Liver (tissue), 9 donors: ENCODE results near the gene ARHGEF12. TPM values are rescaled to one million over a fixed set of nuclear protein-coding genes. Genes with fewer than 3 reads are reported as not detected.

Experiments used
- DNase-seq: peaks from one replicate; pipeline ENCODE4 v3.0.0-alpha.2; 2017; ENCODE audit warnings: low spot score
- H3K27ac ChIP-seq, 2 donors: one replicate each; pipeline ENCODE4 v1.7.0; 2013; ENCODE audit warnings: inconsistent platforms in 2 of 2, low read length in 2 of 2, control low read depth in 1 of 2, low read depth in 1 of 2, mild to moderate bottlenecking in 1 of 2
- H3K27me3 ChIP-seq, 4 donors: one replicate each; pipeline versions ENCODE4 v1.6.1 to v1.7.0; 2013; ENCODE audit warnings: low read length in 3 of 4, inconsistent platforms in 1 of 4, mild to moderate bottlenecking in 1 of 4, moderate library complexity in 1 of 4; ENCODE audit not compliant: control insufficient read depth in 4 of 4, insufficient read depth in 4 of 4
- H3K36me3 ChIP-seq, 4 donors: one replicate each; pipeline versions ENCODE4 v1.6.1 to v1.7.0; 2013; ENCODE audit warnings: low read length in 3 of 4, mild to moderate bottlenecking in 3 of 4, low read depth in 1 of 4, moderate library complexity in 1 of 4; ENCODE audit not compliant: control insufficient read depth in 4 of 4, insufficient read depth in 3 of 4
- H3K4me1 ChIP-seq, 4 donors: one replicate each; pipeline versions ENCODE4 v1.6.1 to v1.7.0; 2013; ENCODE audit warnings: low read length in 3 of 4, mild to moderate bottlenecking in 3 of 4, moderate library complexity in 1 of 4; ENCODE audit not compliant: control insufficient read depth in 4 of 4, insufficient read depth in 4 of 4
- H3K4me3 ChIP-seq, 3 donors: one replicate each; pipeline versions ENCODE4 v1.6.1 to v1.7.0; 2013; ENCODE audit warnings: low read length in 3 of 3, control low read depth in 1 of 3, low read depth in 1 of 3, mild to moderate bottlenecking in 1 of 3
- H3K9ac ChIP-seq, 2 donors: one replicate each; pipeline ENCODE4 v1.7.0; 2013; ENCODE audit warnings: low read length in 2 of 2, mild to moderate bottlenecking in 2 of 2, moderate library complexity in 2 of 2, control low read depth in 1 of 2, low read depth in 1 of 2
- H3K9me3 ChIP-seq, 4 donors: one replicate each; pipeline versions ENCODE4 v1.6.1 to v1.7.0; 2013; ENCODE audit warnings: low read length in 3 of 4; ENCODE audit not compliant: control insufficient read depth in 4 of 4
- ATF3 ChIP-seq: IDR thresholded peaks from 2 replicates; pipeline ENCODE4 v1.6.1; 2016; ENCODE audit warnings: antibody characterized with exemption
- CTCF ChIP-seq: fragments of 150-350 bp; IDR thresholded peaks from 2 replicates; pipeline ENCODE4 v1.5.1; 2017; ENCODE audit warnings: improper control_type of control experiment, low read depth, low read length; ENCODE audit not compliant: missing input control
- EGR1 ChIP-seq, 2 donors: IDR thresholded peaks; 2 replicates each; pipeline ENCODE4 v1.6.1; 2016 to 2018; ENCODE audit warnings: antibody characterized with exemption in 2 of 2, low read depth in 2 of 2
- FOXA1 ChIP-seq: IDR thresholded peaks from 2 replicates; pipeline ENCODE4 v1.6.1; 2016; ENCODE audit warnings: antibody characterized with exemption
- FOXA2 ChIP-seq: IDR thresholded peaks from 2 replicates; pipeline ENCODE4 v1.6.1; 2016; ENCODE audit warnings: antibody characterized with exemption
- GABPA ChIP-seq, 2 donors: IDR thresholded peaks in 1 of 2; conservative IDR thresholded peaks in 1 of 2; 2 replicates each; pipeline ENCODE4 v1.6.1; 2016; ENCODE audit warnings: antibody characterized with exemption in 2 of 2, mild to moderate bottlenecking in 1 of 2, moderate library complexity in 1 of 2
- HNF4A ChIP-seq, 2 donors: conservative IDR thresholded peaks; 2 replicates each; pipeline ENCODE4 v1.6.1; 2016; ENCODE audit warnings: antibody characterized with exemption in 2 of 2, mild to moderate bottlenecking in 2 of 2
- HNF4G ChIP-seq: IDR thresholded peaks from 2 replicates; pipeline ENCODE4 v1.6.1; 2016; ENCODE audit warnings: antibody characterized with exemption
- JUND ChIP-seq, 2 donors: IDR thresholded peaks; 2 replicates each; pipeline ENCODE4 v1.6.1; 2016; ENCODE audit warnings: antibody characterized with exemption in 2 of 2
- NR2F2 ChIP-seq: IDR thresholded peaks from 2 replicates; pipeline ENCODE4 v1.6.1; 2016; ENCODE audit warnings: antibody characterized with exemption
- RAD21 ChIP-seq, 2 donors: IDR thresholded peaks; 2 replicates each; pipeline ENCODE4 v1.6.1; 2016; ENCODE audit warnings: antibody characterized with exemption in 2 of 2, mild to moderate bottlenecking in 2 of 2
- REST ChIP-seq: IDR thresholded peaks from 2 replicates; pipeline ENCODE4 v1.6.1; 2016; ENCODE audit warnings: antibody characterized with exemption, mild to moderate bottlenecking
- RXRA ChIP-seq, 2 donors: IDR thresholded peaks; 2 replicates each; pipeline ENCODE4 v1.6.1; 2017 to 2018; ENCODE audit warnings: antibody characterized with exemption in 2 of 2, mild to moderate bottlenecking in 1 of 2
- SP1 ChIP-seq: IDR thresholded peaks from 2 replicates; pipeline ENCODE4 v1.6.1; 2018; ENCODE audit warnings: antibody characterized with exemption, mild to moderate bottlenecking
- YY1 ChIP-seq: IDR thresholded peaks from 2 replicates; pipeline ENCODE4 v1.6.1; 2016; ENCODE audit warnings: antibody characterized with exemption, mild to moderate bottlenecking
- WGBS: extraction: QIAGEN DNeasy Blood & Tissue Kit; methylation state at CpG from one replicate; pipeline ENCODE4 v1.1.7; 2013; 5-methylcytosine and 5-hydroxymethylcytosine counted together
- polyA plus RNA-seq, 2 donors: library from polyadenylated mRNA; stranded (reverse) in 1 of 2; unstranded in 1 of 2; fragments of 200-250 nt in 1 of 2; fragments of >200 nt in 1 of 2; fragmentation: Nextera tagmentation in 1 of 2; extraction: Ambion mirVana in 1 of 2; gene quantifications; one replicate each; pipeline versions ENCODE4 v1.2.1 to v1.2.3, GENCODE V29; 2013 to 2015
- total RNA-seq, 2 donors: library from RNA; depleted of rRNA; stranded (reverse); fragments of >200 nt; gene quantifications; one replicate each; pipeline ENCODE4 v1.2.3, GENCODE V29; 2014
- donor health status: healthy.
- donor health status: healthy.
- donor health status: healthy.
- donor health status: healthy.
- donor health status: healthy.

The ARHGEF12 gene
- total and polyA plus RNA-seq, 4 donors: 28.0 to 169 (median 53.9) TPM

DNA sequence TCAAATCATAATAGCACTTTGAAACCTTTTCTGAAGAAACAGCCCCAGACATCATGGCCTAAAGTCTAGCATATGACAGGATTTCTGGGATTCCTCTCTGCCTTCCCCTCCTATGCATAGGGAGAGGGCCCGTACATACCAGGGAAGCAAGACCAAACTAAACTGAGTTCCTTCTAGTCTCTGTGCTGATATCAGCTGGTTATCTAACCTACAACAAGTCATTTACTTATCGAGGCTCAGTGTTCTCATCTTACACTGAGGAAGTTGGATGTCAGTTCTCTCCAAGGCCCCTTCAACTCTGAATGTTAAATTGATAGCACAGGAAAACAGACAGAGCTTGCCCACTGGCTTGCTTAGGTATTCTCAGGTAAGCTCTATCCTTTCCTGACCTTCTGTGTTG lies 158.4 kb downstream of the ARHGEF12 start (continued):
- TF ChIP-seq RXRA (IDR thresholded peaks at IDR 0.05): no peak

DNA sequence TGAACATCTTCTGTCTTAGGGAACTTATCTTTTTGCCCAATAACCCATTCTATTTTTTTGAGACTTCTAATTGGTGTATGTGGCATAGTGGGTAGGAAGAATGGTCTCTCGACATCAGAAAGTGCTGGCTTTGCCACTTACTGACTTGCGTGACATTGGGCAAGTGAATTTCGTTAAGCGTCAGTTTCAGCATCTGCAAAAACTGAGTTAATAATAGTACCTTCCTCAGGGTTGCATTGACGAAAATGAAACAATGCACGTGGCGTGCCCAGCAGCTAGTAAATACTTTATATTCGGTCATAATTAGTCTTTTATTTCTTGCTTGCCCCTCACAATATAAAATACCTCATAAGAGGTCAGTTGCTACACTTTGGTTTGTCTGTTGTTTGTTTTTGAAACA lies 162.9 kb downstream of the ARHGEF12 start:
- DNase-seq: no peak
- no peaks in the 10 kb centered on the region for H3K9me3 ChIP-seq
- 91% methylated on average over 8 of the region's 8 CpGs for WGBS

More for the DNA sequence above, 162.9 kb downstream of the ARHGEF12 start:
- H3K27ac ChIP-seq: no peak overlapping the region
- no peak overlapping the region for H3K4me3 ChIP-seq
- H3K4me1 ChIP-seq: no peaks in the 10 kb centered on the region
- H3K27me3 ChIP-seq: no peaks in the 10 kb centered on the region
- no peaks in the 10 kb centered on the region for H3K36me3 ChIP-seq
- TF ChIP-seq HNF4G: no peak
- TF ChIP-seq SP1: no peak
- no peak for TF ChIP-seq YY1
- TF ChIP-seq FOXA2: no peak
- no peak for TF ChIP-seq RAD21 (IDR thresholded peaks at IDR 0.05)
- no peak for TF ChIP-seq RXRA (IDR thresholded peaks at IDR 0.05)
- no peak for TF ChIP-seq GABPA (IDR thresholded peaks at IDR 0.05 in 1 of 2, conservative IDR thresholded peaks at IDR 0.05 in 1 of 2)
- no peak for TF ChIP-seq ATF3
- no peak for TF ChIP-seq HNF4A (conservative IDR thresholded peaks at IDR 0.05)
- no peak for TF ChIP-seq FOXA1
- no peak for TF ChIP-seq EGR1 (IDR thresholded peaks at IDR 0.05; ENCODE audit: low read depth in 2 of 2)
- TF ChIP-seq CTCF: no peak
- no peak for TF ChIP-seq REST
- no peak for TF ChIP-seq NR2F2
- TF ChIP-seq JUND (IDR thresholded peaks at IDR 0.05): no peak
- H3K9ac ChIP-seq: no peak overlapping the region
